Measurements from ENCODE around the gene EXTL2.
A peak's percentile ranks its signal among the peaks of the same experiment; 100 is the strongest.
"Not testable (repeated sequence)": the region's sequence is repeated elsewhere in the genome, so short reads cannot be mapped to it uniquely, and the experiment has no call there.

EXTL2 gene

DNA sequence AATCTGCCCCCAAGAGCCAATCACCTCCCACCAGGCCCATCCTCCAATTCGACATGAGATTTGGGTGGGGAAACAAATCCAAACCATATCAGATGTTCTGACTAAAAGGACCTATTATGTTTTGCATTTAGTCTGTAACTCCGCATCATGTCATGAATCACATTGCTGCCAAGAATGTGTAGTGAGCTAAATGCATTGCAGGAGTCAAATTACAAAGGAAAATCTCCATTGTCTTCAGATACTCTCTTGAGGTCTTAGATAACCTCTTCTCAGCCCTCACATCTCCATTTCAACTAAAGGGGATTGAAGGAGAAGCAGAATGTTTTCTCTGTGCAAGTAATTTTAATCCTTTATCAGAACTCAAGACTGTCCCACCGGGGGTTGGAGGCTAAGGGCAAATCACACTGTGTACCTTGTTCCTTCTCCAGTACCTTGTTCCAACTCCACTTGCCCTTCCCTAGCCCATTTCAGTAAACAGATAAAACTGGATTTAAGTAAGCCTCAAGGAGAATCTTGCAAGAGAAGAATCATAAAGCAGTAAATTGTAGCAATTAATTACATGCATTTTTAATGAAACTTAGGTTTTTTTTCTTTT is 34.1 kb downstream of the EXTL2 start:
- DNase-seq (ENCODE audit: low read depth in 2 of 2): peak; percentile 40 to 47

DNA sequence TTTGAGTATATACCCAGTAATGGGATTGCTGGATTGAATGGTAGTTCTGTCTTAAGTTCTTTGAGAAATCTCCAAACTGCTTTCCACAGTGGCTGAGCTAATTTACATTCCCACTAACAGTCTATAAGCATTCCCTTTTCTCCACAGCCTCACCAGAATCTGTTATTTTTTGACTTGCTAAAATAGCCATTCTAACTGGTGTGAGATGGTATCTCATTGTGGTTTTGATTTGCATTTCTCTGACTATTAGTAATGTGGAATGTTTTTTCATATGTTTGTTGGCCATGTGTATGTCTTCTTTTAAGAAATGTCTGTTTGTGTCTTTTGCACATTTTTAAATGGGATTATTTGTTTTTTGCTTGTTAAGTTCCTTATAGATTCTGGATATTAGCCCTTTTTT is 39.5 kb downstream of the EXTL2 start:
- DNase-seq (ENCODE audit: low read depth in 2 of 2): peak; percentile 56 to 59

DNA sequence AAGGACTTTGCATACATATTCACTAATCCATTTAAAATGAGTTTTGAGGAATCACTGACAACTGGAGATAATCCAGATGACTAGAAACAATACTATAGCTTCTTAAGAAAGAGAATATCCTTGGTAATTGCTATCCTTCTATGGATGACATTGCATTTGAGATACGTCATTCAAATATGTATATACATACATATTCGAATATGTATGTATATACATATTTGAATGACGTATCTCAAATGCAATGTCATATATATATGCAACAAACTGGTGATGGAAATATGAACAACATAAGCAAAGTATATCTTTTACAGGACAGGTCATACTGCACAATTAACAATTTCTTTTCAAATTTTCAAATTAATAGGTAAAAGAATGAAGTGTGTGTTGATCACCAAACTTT is 41.7 kb downstream of the EXTL2 start:
- no peak for DNase-seq (ENCODE audit: low read depth in 2 of 2)

DNA sequence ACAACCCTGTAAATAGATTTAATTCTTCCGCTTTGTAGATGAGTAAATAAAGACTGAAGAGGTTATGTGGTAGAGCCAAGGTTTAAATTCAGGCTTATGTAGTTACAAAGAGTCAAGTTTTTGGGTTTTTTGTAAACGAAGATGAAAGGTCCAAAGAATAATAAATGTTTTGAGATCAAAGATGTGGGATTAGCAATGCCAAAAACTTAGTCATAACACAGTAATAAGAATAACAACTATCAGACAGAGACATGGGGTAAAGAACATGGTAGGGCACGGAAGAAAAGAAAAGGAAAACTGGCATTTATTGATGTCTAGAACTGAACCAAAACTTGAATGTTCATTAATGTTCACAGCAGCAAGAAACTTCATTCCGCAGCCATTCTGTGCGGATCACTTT is 42.9 kb downstream of the EXTL2 start:
- DNase-seq (ENCODE audit: low read depth in 2 of 2): no peak

DNA sequence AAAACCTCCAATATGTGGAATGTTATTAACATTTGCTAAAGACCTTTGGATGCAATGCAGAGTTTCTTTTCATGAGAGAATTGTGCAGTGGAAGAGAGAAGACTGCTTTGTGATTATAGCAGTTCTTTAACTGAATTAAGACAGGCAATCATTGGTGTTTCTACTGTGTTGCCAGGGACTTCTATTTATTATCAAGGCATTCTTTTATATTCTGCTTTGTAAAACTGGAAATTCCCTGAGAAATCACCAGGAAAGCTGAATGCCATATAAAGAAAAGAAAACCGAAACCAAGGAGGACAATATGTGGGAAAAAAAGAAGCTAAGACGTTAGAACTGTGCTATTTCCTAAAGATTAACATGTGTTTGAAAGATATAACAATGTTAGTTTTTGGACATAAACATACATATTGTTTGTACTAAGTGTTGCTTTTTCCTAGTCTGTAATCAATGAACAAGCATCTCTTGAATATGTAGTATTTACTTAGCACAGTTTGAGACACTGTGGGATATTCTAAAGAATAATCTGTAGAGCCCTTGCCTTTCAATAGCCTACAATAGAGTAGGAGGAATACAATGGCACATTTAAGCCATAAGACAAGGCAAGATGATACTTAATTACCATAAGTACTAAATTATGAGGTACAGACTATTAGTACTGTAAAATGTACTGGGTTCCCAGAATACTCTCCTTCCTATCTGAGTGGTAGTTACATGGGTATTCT is 47.1 kb downstream of the EXTL2 start:
- no peak for DNase-seq (ENCODE audit: low read depth in 2 of 2)

DNA sequence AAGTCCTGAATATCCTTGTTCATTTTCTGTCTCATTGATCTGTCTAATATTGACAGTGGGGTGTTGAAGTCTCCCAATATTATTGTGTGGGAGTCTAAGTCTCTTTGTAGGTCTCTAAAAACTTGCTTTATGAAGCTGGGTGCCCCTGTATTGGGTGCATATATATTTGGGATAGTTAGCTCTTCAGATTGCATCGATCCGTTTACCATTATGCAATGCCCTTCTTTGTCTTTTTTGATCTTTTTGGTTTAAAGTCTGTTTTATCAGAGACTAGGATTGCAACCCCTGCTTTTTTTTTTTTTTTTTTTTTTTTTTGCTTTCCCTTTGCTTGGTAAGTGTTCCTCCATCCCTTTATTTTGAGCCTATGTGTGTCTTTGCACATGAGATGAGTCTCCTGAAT is 51.5 kb downstream of the EXTL2 start:
- DNase-seq (ENCODE audit: low read depth in 2 of 2): not testable (repeated sequence)

DNA sequence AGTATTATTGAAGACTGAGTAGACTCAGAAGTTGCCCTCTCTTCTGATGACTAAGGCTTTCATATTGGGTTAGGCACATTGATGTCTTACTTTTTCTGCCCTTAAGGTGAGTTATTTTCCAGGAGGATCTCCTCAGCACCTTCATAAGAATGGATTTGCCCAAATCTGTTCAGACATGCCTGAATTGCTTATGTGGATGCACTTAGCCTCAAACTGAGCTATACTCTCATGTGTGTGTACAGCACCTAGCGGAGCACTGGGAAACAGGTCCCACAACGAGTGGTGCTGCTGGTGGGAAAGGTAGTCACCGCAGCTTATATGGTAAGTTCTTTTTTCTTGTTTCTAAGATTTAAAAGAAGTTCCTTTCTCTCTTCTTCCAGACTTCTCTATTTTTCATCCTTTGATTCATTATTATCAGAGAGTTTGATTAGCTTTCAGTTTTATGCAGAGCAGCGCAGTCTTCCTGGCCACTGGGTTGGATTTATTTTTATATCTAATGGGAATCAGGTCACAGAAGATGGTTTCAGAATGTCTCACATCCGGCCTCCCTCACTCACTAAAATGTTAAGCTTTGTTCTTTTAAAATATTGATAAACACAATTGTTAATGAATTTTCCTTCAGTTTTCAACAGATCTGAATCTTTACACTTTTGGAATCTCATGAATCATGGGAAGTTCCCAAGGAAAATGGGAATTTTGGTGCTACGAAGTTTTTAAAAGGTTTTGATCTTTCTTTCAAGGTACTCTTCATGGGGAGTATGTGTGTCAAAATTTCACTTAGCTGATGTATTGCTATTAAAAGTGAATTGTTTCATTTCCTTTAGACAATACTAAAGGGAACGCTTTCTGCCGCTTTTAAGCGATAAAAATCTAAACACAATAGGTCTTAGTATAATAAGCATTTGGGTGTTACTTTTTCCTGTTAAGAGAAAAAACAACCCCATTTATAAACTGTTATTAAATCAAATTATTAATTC is 58.5 kb downstream of the EXTL2 start:
- no peak for DNase-seq (ENCODE audit: low read depth in 2 of 2)

DNA sequence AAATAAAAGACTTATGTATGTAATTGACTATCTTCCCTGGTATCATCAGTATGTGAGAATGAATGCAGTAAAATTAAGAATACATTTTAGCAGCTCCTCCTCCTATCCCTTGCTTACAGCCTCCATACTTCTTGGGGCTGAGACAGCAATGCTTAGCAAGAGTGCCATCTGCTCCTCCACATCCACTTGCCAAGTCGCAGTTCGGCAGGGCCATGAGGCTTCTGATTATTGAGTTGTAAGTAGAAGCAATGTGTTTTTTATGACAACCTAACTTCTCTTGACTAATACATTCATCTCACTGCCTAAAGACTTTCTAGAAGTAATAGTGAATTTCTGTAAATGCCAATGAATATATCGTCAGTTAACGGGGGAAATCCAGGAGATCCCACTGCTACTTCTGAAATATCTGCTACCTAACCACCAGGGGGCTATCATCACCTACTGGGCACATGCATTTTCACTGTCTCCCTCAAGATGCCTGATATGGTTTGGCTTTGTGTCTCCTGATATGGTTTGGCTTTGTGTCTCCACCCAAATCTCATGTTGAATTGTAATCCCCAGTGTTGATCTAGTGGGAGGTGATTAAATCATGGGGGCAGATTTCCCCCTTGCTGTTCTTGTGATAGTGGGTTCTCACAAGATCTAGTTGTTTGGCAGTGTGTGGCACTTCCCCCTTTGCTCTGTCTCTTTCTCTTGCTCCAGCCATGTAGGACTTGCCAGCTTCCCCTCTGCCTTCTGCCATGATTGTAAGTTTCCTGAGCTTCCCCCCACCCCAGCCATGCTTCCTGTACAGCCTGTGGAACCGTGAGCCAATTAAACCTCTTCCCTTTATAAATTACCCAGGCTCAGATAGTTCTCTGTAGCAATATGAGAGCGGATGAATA is 59.6 kb downstream of the EXTL2 start:
- no peak for DNase-seq (ENCODE audit: low read depth in 2 of 2)

DNA sequence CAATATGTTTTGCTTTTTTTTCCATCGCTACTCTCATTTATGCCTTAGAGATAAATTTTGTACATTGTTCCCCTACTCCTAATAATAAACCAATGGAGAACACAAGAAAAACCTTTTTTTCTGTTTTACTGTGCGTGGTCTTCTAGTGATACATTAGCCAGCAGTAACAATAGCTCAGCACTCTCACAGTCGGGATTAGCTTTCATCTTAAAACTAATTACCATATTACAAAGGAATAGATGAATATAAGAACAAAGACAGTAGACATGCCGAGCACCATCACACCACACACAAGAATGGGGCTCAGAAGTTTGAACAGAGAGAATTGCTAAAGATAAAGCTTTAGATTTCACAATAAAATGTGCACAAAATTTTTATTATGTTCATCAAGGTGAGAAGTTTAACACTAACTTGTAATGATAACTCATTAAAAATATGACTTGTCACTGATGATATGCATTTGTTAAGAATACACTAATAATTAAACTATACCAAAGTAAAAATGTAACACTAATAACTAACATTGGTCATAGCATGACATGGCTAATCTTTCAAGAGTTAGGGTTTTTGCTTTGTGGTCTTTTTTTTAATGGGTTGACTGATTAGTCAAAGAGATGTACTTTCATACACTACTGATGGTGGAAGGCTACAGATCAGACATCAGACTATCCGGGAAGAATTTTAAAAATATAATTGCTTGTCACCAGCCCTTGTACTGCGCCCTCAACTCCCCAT is 61.8 kb downstream of the EXTL2 start:
- DNase-seq (ENCODE audit: low read depth in 2 of 2): no peak

DNA sequence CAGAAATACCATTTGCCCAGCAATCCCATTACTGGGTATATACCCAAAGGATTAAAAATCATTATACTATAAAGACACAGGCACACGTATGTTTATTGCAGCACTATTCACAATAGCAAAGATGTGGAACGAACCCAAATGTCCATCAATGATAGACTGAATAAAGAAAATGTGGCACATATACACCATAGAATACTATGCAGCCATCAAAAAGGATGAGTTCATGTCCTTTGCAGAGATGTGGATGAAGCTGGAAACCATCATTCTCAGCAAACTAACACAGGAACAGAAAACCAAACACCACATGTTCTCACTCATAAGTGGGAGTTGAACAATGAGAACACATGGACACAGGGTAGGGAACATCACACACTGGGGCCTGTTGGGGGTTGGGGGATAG is 69.0 kb downstream of the EXTL2 start:
- not testable (repeated sequence) for DNase-seq (ENCODE audit: low read depth in 2 of 2)

Data from fibroblast of skin of left quadriceps (primary cell).